GM19328 (cell line): ENCODE data around the gene TMEM175.

Source experiments
- ATAC-seq: cut with Tn5 transposase; IDR thresholded peaks from one replicate; pipeline ENCODE4 v1.9.1; 2021; ENCODE audit warnings: mild to moderate bottlenecking, moderate library complexity; ENCODE audit not compliant: unreplicated experiment

TMEM175 gene

DNA sequence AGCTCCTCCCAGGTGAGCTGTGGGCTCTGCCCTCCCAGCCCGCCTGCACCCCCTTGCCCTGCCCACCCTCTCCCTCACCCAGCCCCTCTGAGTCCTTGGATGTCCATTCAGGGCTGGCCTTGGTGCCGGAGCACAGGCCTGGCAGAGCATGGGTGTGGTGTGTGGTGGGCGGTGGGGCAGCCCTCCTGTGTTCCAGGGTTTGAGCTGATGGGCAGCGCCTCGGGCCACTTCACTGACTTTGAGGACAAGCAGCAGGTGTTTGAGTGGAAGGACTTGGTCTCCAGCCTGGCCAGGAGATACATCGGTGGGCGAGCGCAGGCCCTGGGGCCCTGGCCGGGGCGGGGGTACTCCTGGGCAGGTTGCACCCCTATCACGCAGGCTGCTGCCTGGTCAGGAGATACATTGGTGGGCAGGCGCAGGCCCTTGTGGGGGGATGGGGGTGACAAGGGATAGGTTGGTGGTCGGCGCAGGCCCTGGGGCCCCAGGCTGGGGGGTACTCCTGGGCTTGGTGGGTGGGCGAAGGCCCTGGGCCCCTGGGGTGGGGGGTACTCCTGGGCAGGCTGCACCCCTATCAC lies 68.5 kb downstream of the TMEM175 start:
- no peak for ATAC-seq

DNA sequence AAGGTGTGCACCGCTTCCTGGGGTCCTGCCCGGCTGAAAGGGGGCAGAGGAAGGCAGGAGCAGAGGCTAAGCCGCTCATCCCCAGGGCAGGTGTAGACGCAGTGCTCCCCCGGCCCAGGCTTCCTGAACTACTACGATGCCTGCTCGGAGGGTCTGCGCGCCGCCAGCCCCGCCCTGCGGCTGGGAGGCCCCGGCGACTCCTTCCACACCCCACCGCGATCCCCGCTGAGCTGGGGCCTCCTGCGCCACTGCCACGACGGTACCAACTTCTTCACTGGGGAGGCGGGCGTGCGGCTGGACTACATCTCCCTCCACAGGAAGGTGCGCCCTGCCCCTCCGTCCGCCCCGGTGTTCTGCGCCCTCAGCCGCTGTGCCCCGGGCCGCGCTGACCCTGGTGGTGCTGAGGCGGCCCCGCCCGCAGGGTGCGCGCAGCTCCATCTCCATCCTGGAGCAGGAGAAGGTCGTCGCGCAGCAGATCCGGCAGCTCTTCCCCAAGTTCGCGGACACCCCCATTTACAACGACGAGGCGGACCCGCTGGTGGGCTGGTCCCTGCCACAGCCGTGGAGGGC lies 69.4 kb downstream of the TMEM175 start:
- no peak for ATAC-seq

DNA sequence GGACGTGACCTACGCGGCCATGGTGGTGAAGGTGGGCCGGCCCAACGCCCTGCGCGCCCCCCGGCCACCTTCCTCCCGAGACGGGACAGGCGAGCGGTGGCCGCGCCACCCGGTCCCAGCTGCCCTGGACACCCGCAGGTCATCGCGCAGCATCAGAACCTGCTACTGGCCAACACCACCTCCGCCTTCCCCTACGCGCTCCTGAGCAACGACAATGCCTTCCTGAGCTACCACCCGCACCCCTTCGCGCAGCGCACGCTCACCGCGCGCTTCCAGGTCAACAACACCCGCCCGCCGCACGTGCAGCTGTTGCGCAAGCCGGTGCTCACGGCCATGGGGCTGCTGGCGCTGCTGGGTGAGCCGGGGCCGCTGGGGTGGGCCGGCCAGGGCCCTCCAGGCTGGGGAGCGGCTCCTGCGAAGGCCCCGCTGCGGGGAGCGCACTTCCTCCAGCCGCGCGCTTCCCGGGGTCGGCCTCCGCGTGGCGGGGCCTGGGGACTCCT lies 69.9 kb downstream of the TMEM175 start:
- no peak for ATAC-seq

DNA sequence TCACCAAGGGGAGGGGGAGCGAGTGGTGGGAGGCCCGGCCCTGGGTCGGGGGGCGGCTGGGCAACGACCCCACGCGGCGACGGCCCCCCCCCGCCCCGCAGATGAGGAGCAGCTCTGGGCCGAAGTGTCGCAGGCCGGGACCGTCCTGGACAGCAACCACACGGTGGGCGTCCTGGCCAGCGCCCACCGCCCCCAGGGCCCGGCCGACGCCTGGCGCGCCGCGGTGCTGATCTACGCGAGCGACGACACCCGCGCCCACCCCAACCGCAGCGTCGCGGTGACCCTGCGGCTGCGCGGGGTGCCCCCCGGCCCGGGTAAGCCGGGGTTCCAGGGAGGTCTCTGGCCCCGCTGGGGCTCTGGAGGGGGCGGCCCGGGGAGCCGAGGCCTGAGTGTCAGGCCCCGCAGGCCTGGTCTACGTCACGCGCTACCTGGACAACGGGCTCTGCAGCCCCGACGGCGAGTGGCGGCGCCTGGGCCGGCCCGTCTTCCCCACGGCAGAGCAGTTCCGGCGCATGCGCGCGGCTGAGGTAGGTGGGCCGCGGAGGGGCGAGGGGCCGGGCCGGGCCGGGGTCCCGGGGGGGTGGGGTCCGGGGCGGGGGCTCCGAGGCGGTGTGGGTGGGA lies 70.5 kb downstream of the TMEM175 start:
- ATAC-seq: no peak

DNA sequence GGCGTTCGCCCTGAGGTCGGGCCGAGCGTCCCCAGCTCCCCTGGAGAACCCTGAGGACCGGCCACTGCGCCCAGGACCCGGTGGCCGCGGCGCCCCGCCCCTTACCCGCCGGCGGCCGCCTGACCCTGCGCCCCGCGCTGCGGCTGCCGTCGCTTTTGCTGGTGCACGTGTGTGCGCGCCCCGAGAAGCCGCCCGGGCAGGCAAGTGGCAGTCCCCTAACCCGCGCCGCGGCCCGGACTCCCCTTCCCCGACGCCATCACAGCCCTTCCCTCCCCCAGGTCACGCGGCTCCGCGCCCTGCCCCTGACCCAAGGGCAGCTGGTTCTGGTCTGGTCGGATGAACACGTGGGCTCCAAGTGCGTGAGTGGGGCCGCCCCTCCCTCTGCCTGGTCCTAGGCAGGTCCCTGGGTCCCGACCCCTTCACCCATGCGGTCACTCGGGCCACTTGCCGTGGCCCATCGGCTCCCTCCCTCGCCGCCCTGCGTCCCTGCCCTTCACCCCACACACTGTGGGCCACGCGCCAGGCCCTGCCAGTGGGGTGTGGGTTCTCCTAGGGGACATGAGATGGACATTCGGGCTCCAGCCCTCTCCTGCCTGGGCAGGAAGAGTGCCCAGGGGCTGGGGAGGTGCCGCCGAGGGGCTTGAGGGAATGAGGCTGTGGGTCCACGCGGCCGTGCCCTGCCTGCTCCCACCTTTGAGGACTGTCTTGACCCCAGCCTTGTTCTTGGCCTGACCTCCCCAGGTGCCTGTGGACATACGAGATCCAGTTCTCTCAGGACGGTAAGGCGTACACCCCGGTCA lies 71.2 kb downstream of the TMEM175 start:
- ATAC-seq: no peak

DNA sequence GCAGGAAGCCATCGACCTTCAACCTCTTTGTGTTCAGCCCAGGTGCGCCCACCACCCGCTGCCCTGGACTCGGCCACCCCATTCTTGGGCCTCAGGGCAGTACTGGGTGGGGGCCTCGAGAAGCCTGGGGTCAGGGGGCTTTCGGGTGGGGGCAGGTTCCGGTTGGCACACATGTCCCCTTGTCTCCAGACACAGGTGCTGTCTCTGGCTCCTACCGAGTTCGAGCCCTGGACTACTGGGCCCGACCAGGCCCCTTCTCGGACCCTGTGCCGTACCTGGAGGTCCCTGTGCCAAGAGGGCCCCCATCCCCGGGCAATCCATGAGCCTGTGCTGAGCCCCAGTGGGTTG lies 71.8 kb downstream of the TMEM175 start:
- ATAC-seq: no peak

DNA sequence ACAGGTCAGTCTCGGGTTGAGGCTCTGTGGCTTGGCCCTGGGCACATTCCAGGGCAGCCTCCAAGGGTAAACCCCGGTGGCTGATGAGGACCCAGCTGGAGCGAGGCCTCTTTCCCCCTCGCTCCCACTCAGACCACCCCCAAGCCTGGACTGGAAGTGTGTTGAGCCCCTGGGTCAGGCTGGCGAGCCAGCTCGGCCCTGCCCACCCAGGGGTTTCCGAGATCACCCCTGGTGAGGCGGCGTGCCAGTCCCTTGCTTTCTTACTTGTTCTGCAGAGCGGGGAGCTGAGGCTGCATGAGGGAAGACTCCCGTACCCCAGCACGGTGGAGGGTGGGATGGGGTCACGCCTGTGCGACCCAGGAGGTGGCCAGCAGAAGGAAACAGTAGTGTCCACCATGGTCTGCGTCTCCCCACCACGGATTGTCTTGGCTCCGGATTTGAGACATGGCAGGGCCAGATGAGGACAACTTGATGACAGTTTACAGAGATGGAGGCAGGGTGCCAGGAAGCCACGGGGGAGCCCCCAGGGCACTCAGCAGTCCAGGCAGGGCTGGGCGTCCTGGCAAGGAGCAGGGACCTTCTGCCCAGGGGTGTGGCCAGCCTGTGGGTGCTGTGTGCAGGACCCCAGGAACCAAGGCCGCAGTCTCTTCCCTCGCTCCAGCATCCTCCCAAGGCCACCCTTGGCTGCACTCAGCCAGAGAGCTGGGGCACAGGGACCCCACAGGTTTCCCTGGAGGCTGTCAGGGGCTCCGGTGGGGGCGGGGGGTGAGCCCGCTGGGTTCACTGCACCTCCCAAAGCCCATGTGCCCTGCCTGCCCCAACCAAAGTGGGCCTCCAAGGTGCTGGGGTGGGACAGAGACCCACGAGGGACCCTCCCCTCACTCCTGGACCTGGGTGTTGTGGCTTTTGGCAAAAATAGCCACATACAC lies 72.6 kb downstream of the TMEM175 start:
- ATAC-seq: no peak

DNA sequence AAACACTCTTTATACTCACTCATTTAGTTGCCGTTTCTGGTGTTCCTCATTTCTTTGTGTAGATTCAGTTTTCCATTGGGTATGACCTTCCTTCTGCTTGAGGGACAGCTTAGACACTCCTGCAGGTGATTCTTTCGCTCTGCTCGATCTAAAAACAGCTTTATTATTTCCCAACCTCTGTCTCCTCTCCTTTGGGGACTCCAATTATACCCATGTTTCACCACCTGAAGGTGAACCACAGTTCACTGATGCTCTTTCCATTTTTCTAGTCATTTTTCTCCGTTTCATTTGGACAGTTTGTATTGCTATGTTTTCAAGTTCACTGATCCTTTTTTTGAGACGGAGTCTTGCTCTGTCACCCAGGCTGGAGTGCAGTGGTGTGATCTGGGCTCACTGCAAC lies 74.6 kb downstream of the TMEM175 start:
- no peak for ATAC-seq
